ENCODE measurements around the gene CRACR2A.

DNA sequence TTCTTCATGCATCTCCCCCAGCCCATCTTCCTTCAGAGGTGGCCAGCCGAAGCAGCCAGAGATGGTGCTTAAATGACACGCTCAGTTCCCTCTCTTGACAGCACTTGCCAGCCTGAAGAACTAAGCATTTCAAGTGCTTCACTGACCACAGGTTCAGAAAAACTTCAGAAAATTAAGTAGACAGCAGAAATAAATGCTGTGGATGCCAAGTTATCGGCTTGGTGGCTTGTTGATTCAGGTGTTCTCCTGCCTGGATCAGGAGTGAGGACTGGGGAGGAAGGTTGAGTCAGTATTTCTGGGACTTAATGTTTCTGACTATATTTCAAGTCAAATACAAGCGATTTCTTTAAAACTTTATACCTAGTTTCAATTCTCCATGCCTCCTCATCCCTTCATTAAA lies 58.2 kb downstream of the CRACR2A start:
- no peak for TF ChIP-seq ZBTB7A (IDR thresholded peaks at IDR 0.05; ENCODE audit: low read depth)
- TF ChIP-seq YY1 (IDR thresholded peaks at IDR 0.05; ENCODE audit: low read depth) = no peak
- no peak for TF ChIP-seq RAD21 (IDR thresholded peaks at IDR 0.05; ENCODE audit: low read depth)

Data from Ishikawa (cell line).